GM12878 (cell line): ENCODE data around the gene ING4.

ENCODE experiments used
- CBX5 ChIP-seq: sonication (generic); IDR thresholded peaks from 2 replicates; pipeline ENCODE4 v1.6.1; 2016; ENCODE audit warnings: low read depth, moderate library complexity, mild to moderate bottlenecking, inconsistent platforms
- CHD2 ChIP-seq: IDR thresholded peaks from 2 replicates; pipeline ENCODE4 v1.6.1; 2011; ENCODE audit warnings: low read depth, low read length, improper control_type of control experiment, borderline replicate concordance
- CREB1 ChIP-seq: IDR thresholded peaks from 2 replicates; pipeline ENCODE4 v1.6.1; 2012; ENCODE audit warnings: low read depth, mild to moderate bottlenecking, inconsistent platforms
- MXI1 ChIP-seq: fragments of 150-350 bp; IDR thresholded peaks from 2 replicates; pipeline ENCODE4 v1.6.1; 2011; ENCODE audit warnings: low read depth, mild to moderate bottlenecking, inconsistent platforms, low read length, improper control_type of control experiment
- POLR2A ChIP-seq: IDR thresholded peaks from 2 replicates; pipeline ENCODE4 v1.6.1; 2011; ENCODE audit warnings: low read depth, mild to moderate bottlenecking, low read length
- TAF1 ChIP-seq: IDR thresholded peaks from 2 replicates; pipeline ENCODE4 v1.6.1; 2011; ENCODE audit warnings: mild to moderate bottlenecking, low read depth, low read length, borderline replicate concordance
- TF ChIP-seq, protein P1 (sequence below): fragments of 450-650 bp; formaldehyde crosslinking; IDR thresholded peaks from 2 replicates; pipeline ENCODE4 v1.5.0; 2022; ENCODE audit warnings: mild to moderate bottlenecking, missing genetic modification characterization
- TF ChIP-seq, protein P2 (sequence below), 3 experiments: IDR thresholded peaks in 2 of 3; conservative IDR thresholded peaks in 1 of 3; 2 replicates each; pipeline ENCODE4 v1.5.1; 2011; ENCODE audit warnings: low read depth in 3 of 3, low read length in 3 of 3, mild to moderate bottlenecking in 3 of 3, control low read depth in 2 of 3, moderate library complexity in 2 of 3, inconsistent platforms in 1 of 3, mixed read lengths in 1 of 3; ENCODE audit not compliant: control insufficient read depth in 2 of 3, insufficient read depth in 1 of 3; ENCODE audit errors: extremely low read depth in 1 of 3

DNA sequence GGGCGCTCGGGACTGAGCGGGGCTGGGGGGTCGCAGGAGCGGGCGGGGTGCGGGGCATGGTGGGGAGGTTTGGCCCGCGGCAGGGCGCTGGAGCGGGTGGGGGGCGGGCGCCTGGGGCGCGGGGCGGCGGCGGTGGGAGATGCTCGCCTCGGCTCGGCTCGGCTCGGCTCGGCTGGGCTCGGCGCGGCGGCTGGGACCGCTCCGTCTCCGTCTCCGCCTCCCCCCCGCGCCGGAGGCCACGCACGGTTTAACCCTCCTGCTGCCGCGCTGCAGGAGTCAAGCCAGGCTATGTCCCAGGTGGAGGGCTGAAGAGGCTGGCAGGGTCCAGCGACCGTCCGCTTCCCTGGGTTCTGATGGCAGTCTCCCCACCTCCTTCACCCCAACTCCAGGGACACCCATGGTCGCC, 37.7 kb upstream of the ING4 start, which contains the start of gene PIANP:
- TF ChIP-seq CHD2 (no peak), TAF1 (no peak), POLR2A (no peak), MXI1 (no peak), CBX5 (no peak), CREB1 (no peak)
- TF ChIP-seq, protein P1, sequence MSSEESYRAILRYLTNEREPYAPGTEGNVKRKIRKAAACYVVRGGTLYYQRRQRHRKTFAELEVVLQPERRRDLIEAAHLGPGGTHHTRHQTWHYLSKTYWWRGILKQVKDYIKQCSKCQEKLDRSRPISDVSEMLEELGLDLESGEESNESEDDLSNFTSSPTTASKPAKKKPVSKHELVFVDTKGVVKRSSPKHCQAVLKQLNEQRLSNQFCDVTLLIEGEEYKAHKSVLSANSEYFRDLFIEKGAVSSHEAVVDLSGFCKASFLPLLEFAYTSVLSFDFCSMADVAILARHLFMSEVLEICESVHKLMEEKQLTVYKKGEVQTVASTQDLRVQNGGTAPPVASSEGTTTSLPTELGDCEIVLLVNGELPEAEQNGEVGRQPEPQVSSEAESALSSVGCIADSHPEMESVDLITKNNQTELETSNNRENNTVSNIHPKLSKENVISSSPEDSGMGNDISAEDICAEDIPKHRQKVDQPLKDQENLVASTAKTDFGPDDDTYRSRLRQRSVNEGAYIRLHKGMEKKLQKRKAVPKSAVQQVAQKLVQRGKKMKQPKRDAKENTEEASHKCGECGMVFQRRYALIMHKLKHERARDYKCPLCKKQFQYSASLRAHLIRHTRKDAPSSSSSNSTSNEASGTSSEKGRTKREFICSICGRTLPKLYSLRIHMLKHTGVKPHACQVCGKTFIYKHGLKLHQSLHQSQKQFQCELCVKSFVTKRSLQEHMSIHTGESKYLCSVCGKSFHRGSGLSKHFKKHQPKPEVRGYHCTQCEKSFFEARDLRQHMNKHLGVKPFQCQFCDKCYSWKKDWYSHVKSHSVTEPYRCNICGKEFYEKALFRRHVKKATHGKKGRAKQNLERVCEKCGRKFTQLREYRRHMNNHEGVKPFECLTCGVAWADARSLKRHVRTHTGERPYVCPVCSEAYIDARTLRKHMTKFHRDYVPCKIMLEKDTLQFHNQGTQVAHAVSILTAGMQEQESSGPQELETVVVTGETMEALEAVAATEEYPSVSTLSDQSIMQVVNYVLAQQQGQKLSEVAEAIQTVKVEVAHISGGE, result no peak
- TF ChIP-seq, protein P2, sequence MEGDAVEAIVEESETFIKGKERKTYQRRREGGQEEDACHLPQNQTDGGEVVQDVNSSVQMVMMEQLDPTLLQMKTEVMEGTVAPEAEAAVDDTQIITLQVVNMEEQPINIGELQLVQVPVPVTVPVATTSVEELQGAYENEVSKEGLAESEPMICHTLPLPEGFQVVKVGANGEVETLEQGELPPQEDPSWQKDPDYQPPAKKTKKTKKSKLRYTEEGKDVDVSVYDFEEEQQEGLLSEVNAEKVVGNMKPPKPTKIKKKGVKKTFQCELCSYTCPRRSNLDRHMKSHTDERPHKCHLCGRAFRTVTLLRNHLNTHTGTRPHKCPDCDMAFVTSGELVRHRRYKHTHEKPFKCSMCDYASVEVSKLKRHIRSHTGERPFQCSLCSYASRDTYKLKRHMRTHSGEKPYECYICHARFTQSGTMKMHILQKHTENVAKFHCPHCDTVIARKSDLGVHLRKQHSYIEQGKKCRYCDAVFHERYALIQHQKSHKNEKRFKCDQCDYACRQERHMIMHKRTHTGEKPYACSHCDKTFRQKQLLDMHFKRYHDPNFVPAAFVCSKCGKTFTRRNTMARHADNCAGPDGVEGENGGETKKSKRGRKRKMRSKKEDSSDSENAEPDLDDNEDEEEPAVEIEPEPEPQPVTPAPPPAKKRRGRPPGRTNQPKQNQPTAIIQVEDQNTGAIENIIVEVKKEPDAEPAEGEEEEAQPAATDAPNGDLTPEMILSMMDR (IDR thresholded peaks at IDR 0.05 in 2 of 3, conservative IDR thresholded peaks at IDR 0.05 in 1 of 3; ENCODE audit: control insufficient read depth in 2 of 3, extremely low read depth in 1 of 3, insufficient read depth in 1 of 3, low read depth in 3 of 3, low read length in 3 of 3), result no peak
